Pons (tissue), 1 donor: ENCODE measurements around the gene TP63.
A peak's percentile ranks its signal among the peaks of the same experiment; 100 is the strongest.

Experiments
- DNase-seq: peaks from one replicate; pipeline ENCODE4 v3.0.0-alpha.2; 2016; ENCODE audit warnings: low spot score

TP63 gene

DNA sequence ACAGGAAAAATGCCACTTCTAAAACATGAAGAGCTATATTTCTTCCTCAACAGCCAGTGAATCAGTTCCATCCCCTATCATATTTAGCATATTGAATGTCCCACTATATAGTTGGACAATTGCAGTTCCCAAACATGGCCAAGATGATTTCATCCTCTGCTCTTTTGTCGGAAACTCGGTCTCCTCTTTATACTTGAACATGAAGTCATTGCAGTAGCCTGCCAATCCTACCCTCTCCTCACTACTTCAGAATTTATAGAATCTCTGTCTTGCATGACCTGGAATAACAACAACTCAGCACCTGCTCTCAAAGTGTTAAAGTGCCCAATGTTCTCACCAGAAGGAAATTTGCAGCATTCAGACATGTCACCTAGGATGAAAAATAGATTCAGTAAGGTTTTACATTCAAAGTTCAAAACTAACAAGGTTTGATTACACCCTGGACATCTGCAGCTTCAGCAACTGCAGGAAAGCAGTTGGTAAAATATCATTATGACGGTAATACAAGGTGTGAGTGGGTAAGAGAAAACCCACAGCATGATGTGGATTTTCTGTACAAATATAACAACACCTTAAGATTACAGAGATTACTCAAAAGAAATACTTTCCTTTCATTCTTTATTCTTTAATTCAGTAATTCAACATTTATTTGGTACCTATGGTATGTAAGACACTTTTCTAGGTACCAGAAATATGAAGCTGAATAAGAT lies 52.5 kb downstream of the TP63 start:
- no peak for DNase-seq

DNA sequence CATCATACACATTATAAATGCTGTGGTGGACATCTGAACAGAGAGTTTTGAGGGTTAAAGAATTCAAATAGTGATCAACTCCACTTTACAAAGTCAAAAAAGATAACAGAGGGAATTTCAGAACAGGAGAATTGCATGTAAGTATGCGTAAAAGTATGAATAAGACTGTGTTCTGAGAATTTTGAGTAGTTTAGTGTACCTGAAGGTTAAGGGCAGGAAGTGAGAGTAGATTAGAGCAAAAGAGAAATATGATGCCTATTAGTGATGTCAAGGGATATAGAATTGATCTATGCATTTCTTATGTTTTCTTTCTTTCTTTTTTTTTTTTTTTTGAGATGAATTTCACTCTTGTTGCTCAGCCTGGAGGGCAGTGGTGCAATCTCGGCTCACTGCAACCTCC lies 53.1 kb downstream of the TP63 start:
- no peak for DNase-seq

DNA sequence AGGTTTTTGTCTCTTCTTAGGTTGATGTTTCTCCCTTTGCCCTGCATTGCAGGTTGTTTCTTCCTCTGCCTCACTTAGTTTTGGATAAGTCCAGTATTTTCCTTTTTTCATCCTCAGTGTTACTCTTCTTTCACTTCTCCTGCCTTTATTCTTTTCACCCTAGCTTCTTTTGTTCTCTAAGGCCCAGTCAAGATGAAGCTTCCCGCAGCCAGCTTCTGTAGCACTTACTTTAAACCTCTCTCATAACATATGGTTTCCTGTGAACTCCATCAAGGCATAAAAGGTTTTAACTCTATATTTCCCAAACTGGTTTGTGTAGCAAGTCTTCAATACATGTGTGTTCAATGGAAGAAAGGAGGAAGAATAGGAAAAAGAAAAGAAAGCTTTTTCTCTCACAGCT lies 54.1 kb downstream of the TP63 start:
- no peak for DNase-seq

DNA sequence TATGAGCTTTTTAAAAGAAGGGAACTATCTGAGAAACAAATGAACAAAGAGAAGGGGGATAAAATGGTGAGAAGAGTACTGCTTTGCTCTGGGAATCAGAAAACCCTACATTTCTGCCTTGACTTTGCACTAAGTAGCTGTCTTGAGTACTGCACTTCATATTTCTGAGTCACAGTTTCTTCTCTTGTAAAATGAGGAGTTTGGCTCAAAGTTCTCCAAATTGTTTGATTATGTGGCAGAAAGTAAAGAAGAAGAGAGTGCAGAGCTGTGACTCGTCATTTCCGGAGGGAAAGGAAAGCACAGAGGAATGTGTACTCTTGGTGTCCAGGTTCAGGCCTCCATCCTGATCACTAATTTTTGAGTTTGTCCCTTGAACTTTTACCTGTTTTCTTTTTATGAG lies 54.7 kb downstream of the TP63 start:
- DNase-seq = no peak

DNA sequence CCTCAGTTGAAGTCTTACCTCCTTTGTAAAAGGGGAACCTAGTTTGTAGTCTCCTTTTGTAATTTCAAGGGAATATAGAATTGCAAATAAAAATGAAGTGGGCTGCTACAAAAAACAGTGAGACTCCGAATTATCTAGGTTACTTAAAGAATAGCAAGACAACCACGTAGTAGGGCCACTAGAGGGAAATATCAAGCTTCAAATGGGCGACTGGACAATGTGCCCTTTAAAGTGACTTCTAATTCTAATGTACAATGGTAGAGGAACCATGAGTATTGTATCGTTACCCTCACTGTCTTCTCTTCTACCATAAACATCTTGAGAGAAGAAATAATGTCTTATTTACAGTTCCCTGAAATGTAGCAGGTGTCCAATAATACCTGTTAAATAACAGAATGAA lies 56.3 kb downstream of the TP63 start:
- no peak for DNase-seq

DNA sequence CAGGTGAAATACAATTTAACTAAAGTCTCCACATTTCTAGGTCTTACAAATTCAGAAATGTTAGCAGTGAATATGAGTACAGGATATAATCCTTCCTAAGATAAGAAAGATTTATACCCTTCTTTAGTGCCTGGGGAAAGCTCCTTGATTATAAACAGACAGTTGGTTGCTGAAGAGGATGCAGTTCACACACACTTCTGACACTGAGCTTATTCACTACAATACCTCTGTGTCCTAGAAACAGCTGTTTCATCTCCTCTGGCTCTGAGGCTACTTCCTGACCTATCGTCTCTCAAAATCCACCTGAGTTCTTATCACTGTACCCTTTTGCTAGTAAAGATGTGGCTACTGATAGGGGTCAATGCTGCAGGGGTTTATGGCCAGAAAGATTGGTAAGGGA lies 57.1 kb downstream of the TP63 start:
- DNase-seq = no peak

DNA sequence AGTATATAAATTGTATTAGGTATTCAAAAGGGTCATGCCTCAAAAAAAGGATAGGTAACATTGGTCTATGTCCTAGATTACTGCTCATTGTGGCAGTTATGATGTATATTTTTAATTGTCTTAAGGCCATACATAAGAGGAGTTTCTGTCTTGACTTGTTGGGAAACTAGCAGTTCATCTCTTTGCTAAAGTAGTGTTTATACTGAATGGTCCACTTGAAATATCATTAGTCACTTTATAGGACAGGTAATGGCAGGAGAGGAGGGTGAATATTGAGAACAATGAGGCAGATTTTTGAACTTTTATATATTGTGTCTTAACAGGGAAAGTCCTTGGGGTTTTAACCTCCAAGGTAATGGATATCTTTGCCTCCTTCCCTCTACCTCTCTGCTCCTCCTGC lies 58.4 kb downstream of the TP63 start:
- DNase-seq = no peak

DNA sequence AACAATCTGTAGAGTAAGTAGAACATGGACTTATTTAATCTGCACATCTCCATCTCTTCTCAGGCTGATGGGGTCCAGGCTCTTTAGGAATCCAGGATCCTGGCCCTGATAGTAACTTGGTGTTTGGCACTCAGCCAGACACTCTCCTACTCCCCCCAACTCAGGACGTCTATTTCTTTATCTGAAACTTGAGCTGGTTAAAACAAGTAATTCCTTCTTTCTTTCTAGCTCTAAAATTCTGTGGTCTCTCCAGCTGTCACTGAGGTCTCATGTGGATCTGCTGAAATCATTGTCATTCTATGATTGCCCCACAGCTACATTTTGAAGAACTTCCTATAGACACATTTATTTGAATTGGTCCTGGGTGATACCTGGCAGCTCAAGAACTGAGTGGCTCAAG lies 59.0 kb downstream of the TP63 start:
- no peak for DNase-seq

DNA sequence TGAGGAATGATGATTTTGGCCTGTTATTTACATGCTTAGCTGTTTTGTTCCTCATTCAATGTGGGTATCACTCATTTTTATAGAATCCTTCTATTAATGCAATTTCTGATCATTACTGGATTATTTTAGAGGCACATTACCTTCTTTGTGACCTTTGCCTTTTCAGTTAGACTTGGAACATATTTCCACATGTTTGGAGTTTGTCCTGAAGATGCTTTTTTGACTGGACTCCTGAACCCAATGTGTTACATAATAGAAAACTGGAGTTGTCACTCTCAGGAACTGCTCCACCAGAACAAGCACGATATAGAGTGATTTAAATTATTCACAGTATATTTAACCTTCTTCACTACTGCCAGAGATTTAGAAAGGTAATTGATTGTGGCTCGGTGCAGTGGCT lies 59.5 kb downstream of the TP63 start:
- no peak for DNase-seq

DNA sequence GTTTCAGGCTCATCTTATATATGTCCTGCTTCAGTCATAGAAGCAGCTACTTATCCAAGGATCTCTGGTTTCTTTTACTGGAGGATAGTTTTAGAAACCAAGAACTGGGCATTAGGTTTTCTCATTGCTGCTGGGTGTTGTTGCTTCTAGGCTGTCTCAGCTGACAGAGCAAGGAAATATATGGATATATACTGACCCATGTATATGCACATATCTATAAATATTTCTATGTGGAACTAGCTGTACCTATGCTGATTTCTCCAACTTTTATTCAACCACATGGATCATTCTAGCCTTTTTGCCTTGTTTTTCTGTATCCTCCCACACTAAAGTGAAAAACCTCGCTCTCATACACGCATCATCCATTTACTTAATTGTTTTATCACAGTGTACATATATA lies 64.2 kb downstream of the TP63 start:
- DNase-seq = no peak

DNA sequence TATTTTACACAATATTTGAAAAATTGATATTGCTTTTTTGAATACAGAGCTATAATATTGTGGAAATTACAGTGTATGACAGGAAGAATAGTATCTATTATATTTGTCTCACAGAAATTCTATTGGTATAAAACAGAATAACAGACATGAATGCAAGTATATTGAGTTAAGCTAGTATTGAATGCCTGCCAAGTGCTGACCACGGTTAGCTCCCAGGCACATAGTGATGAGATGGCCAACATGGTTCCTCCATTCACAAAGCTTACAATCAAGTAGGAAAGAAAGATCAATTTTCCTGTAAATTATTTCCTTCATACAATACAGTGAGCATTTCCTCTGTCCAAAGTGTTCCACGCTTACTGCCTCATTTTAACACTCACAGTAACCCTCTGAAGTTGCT lies 67.6 kb downstream of the TP63 start:
- no peak for DNase-seq

DNA sequence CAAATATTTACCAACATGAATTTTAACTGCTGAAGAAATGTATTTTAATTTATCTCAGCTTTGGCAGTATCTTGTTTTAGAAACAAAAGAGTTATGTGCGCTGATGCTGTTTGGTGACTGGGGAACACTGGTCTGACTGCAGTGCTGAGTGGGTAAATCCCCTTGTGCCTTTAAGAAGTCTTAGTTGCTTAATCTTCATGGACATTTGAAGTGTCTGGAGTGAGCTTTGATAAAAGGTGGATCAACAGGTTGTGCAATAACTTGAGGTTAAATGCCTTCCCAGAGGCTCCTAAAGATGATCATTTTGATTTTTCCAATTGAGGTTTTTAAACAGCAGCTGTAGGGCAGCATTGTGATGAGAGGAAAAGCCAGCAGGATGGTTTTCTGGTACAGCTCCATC lies 68.7 kb downstream of the TP63 start:
- DNase-seq = no peak

DNA sequence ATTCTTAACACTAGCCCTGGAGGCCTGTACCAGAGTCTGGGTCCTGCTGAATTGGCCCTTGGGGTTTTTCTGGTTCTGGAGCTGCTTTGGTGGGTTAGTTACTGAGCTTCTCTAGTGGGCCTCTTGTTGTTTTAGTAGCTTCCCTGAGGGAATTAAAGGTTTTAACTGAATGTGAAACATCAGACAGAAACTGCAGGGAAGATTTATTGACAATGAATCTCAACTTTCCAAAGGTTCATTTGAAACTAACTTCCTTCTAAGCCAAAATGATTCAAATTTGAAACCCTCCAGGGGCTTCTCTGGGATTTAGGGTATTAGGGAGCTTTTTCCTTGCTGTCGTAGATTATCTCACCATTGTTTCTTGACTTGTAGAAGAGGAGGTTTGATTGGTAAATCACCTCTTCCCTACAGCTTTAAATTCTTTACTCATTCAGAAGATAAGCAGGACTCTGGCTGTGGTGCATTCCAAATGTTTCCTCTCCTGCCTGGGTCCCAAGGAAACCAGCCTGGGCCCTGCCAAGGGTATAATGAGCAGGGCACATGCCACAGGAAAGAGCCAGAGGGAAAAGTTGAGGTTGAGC lies 71.0 kb downstream of the TP63 start:
- DNase-seq = no peak

DNA sequence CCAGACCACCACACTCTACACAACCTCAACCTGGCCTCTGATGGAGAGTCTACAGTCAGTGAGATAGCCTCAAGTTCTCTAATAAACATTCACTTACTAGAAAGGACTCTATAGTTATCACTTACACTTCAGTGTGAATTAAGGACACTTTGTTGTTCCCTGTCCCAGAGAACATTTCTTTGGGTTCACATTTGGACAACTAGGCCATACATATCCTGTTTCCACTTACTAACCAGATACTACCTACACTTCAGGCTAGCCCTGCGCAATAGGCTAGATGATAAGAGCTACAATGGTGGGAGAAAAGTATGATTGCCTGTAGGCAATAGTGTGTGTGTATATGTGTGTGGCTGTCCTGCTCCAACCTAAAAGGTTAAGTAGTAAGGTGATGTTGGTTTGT lies 72.7 kb downstream of the TP63 start:
- DNase-seq = no peak

DNA sequence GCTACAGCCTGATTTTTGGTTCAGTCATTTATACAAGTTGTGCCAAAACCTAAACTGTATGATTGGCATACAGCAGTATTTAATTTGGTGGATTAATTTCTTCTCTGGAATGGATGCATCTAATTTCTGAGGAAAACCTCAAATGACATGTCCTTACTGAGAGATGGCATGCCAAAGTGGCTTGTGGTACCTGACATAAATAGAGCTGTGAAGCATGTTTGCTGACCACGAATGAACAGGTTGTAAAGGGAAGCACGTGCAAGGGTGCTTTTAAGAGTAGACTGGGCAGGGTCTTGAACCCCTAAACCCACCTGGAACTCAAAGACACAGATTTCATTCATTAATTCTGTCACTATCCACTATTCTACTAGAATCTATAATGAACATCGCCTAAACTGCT lies 77.2 kb downstream of the TP63 start:
- no peak for DNase-seq

DNA sequence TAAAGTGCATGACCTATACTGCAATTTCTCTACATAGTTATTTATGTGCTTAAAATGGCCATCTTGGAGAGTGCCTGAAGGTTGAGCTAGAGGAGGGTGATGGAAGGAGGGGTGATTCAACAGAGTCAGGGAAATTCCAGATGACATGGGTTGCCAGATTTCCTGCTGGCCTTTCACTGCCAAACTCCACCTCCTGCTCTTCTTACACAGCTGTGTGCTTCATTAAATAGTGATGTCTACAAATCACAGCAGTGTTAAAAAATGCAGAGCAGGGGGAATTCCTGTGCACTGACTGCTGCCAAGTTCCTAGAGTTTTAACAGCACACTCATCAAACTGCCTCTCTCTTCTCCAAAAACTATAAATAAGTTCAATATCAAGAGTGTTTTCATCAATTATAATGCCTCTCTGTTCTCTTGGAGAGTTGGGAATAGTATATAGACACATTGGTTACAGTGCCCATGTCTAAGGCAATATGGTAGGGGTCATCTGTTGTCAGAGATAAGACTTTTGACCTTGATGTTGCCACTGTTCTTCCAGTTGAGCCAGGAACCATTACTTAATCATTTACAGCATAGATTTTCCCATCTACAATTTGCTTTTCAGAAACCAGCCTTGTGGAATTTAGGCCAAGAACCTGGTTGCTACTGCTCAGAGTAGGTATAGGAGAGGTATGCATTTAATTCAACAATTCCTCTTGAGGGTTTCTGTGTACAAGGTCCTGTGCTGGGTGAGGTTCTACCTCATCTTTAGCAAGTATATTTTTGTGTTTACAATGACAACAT lies 79.6 kb downstream of the TP63 start:
- DNase-seq = no peak

DNA sequence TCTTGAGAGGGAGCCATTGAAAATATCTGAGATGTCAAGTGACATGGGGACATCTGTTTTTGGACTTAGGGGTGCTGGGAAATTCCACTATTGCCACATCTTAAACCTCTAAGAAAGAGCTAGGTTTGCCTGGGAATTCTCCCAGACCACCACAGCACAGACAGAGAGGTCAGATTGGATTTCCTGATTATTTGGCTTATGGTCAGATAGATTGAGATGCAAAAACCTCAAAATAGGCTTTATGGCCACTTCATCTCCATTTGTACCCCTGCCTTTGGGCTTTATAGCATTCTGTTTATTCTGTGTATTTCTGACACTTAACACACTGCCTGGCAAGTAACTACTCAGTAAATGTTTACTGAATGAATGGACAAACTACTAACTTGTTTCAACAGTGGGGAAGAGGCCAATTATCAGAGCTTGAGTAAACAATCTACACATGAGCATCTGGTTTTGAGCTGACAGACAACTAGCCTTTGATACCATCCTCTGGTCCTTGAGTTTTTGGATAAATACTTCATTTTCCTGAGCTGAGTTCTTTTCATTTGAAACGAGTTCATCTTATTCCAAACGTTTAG lies 81.8 kb downstream of the TP63 start:
- DNase-seq = peak; percentile 5

DNA sequence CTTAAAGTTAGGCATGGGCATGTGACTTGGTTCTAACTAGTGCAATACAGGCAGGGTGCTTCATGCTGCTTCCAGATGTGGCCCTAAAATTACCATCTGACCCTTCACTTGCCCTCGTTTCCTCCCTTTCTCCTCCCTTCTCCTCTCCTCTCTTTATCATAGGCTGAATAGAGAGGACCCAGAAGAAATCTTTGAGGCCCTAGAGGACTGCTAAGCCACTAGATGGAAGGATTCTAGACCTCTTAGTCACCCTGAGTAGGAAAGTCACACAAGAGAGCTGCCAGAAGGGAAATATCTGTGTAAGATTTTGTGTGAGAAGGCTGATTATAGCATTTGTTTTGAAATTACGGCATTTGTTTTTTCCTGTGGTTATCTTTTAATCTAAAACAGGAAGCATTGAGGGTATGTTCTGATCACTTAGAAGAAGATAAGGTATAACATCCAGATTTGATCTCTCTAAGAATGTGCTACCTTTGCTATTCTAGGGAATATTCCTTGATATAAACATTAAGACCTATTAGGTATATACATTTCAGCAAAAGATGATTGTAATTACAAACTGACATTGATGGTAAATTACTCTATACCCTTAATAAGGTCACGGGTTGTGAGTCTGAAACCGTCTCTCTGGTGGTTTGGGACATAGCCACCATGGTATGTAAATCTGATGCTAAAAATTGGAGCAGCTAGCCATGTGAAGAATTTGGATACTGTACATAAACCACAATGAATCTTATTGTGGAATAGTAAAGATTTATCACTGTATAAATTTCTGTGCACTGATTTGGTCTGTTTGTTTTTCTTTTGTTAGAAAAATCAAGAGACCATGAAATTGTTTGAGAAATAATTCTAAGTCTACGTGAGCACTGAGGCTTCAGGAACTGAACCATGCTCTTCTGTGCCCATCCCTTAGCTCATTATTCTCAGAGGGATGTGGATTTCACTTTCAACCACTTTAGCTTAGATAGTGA lies 84.1 kb downstream of the TP63 start:
- DNase-seq = no peak

DNA sequence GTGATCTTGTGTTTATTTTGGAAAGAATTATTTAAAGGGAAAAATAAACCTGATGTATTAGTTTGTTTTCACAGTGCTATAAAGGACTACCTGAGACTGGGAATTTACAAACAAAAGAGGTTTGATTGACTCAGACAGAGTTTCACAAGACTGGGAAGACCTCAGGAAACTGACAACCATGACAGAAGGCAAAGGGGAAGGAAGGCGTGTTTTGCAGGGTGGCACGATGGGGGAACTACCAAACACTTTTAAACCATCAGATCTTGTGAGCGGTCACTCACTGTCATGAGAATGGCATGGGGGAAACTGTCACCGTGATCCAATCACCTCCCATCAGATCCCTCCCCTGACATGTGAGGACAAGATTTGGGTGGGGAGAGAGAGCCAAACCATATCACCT lies 87.0 kb downstream of the TP63 start:
- DNase-seq = no peak

DNA sequence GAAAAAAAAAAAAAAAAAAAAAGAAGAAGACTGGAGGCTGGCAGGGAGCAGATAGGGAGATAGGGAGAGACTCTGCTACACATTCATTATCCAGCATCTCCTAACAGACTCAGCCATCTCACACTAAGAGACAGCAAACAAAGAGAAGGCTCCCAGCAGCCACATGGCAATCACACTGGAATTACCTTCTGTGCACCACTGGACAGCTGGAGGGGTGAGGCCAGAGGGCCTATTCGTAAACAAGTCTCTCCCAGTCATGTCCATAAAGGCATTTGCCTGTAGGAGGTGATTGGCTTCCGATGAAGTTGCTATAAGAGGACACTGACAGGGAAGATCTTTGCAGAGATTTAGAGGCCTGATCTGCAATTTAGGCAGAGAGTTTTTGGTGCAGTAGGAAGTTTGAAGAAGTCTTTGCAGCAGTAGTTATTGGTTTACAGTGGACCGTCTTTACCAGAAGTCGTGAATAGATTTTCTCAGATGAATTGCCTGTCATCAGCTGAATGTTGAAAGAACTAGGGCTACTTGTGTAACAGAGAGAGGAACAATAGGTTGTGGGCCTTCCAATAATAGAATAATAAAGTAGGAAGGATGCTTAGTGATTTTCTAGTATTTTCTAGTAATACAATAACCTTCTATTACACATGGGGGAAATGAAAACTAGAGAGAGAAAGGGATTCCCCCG lies 89.7 kb downstream of the TP63 start:
- no peak for DNase-seq
